NCI-H2196 treated with DMSO at 0.1 percent for 48 hours (cell line): ENCODE data around the gene OR4N5.
"Not testable (repeated sequence)": the region's sequence is repeated elsewhere in the genome, so short reads cannot be mapped to it uniquely, and the experiment has no call there.

Experiments
- DNase-seq: peaks from one replicate; lab custom pipeline; 2025; ENCODE audit not compliant: unreplicated experiment; lab: John Stamatoyannopoulos, UW

The OR4N5 gene

GRCh38 chr14:20138520-20138919, at the start of gene OR4N5:
Gene OR4N5, plus strand, starts transcription at chr14:20138820. Its CDS starts 4,916 bp downstream, at chr14:20143736.
- no peak for DNase-seq

GRCh38 chr14:20092050-20092449, 46.6 kb upstream of the OR4N5 start:
- no peak for DNase-seq

- DNase-seq = no peak
Measured at GRCh38 chr14:20093442-20093841, 45.2 kb upstream of the OR4N5 start.

- not testable (repeated sequence) for DNase-seq
Measured at GRCh38 chr14:20098926-20099770, 39.5 kb upstream of the OR4N5 start.

- DNase-seq = no peak
Measured at GRCh38 chr14:20110438-20110837, 28.2 kb upstream of the OR4N5 start, which contains the start of gene OR4K17. Gene OR4K17, plus strand, starts transcription at chr14:20110739. Its CDS starts 6,761 bp downstream, at chr14:20117500.

GRCh38 chr14:20112321-20112720, 26.3 kb upstream of the OR4N5 start:
- no peak for DNase-seq

- DNase-seq = no peak
Measured at GRCh38 chr14:20116748-20117147, 21.9 kb upstream of the OR4N5 start.

GRCh38 chr14:20118795-20119194, 19.8 kb upstream of the OR4N5 start:
- DNase-seq = no peak

GRCh38 chr14:20143911-20144310, 5.3 kb downstream of the OR4N5 start:
- no peak for DNase-seq

- no peak for DNase-seq
Measured at GRCh38 chr14:20144820-20145219, 6.2 kb downstream of the OR4N5 start.

- no peak for DNase-seq
Measured at GRCh38 chr14:20164462-20164861, 25.8 kb downstream of the OR4N5 start.

- DNase-seq = no peak
Measured at GRCh38 chr14:20167091-20167490, 28.5 kb downstream of the OR4N5 start.

GRCh38 chr14:20169852-20170251, 31.2 kb downstream of the OR4N5 start:
- not testable (repeated sequence) for DNase-seq

GRCh38 chr14:20174205-20174604, 35.6 kb downstream of the OR4N5 start:
- not testable (repeated sequence) for DNase-seq

GRCh38 chr14:20176330-20176729, 37.7 kb downstream of the OR4N5 start:
- no peak for DNase-seq

GRCh38 chr14:20177433-20177974, 38.9 kb downstream of the OR4N5 start:
- no peak for DNase-seq

GRCh38 chr14:20179218-20179617, 40.6 kb downstream of the OR4N5 start:
- no peak for DNase-seq

- DNase-seq = no peak
Measured at GRCh38 chr14:20179880-20180279, 41.3 kb downstream of the OR4N5 start.

GRCh38 chr14:20180486-20180885, 41.9 kb downstream of the OR4N5 start:
- DNase-seq = no peak

- no peak for DNase-seq
Measured at GRCh38 chr14:20184181-20184580, 45.6 kb downstream of the OR4N5 start.

- no peak for DNase-seq
Measured at GRCh38 chr14:20190596-20190995, 52.0 kb downstream of the OR4N5 start, which contains the start of gene OR11G2. Gene OR11G2, plus strand, starts transcription at chr14:20190896. Its CDS starts 6,542 bp downstream, at chr14:20197438.

GRCh38 chr14:20191396-20191795, 52.8 kb downstream of the OR4N5 start:
- no peak for DNase-seq
